Neuron (in vitro differentiated cells): Measurements from ENCODE around the gene NFX1.

Experiments
- H2AFZ ChIP-seq: one replicate; pipeline ENCODE4 v1.6.1; 2013; ENCODE audit warnings: low read depth, mild to moderate bottlenecking, inconsistent platforms, low read length, moderate library complexity
- H3K27me3 ChIP-seq: one replicate; pipeline ENCODE4 v1.6.1; 2013; ENCODE audit warnings: low read length; ENCODE audit not compliant: insufficient read depth
- H3K36me3 ChIP-seq: one replicate; pipeline ENCODE4 v1.6.1; 2013; ENCODE audit warnings: low read length; ENCODE audit not compliant: insufficient read depth
- H3K4me1 ChIP-seq: one replicate; pipeline ENCODE4 v1.6.1; 2013; ENCODE audit warnings: low read length; ENCODE audit not compliant: insufficient read depth
- H3K4me3 ChIP-seq: 2 replicates; pipeline ENCODE4 v1.5.1; 2013; ENCODE audit warnings: mild to moderate bottlenecking, low read length, moderate library complexity
- H3K9me3 ChIP-seq: one replicate; pipeline ENCODE4 v1.6.1; 2013; ENCODE audit warnings: low read length

The NFX1 gene

DNA sequence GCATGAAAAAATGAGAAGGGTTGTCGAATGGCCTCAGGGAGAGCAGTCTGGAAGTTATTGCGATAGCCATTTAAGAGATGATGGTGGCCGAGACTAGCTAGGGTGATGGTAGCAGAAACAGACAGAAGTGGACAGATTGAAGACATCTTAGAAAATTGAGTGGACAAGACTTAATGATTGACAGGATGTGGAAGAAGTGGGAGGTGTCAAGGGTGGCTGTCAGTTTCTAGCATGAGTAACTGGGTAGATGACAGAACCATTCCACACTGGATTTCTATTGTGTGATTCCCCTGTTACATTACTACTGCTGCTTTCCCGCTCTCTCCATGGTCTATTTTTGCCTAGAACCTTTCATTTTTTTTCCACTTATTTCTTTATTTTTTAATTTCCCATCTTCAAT lies 12.8 kb upstream of the NFX1 start:
- Histone ChIP-seq H2AFZ (no peak overlapping the region), H3K4me1 (no peaks in the 10 kb centered on the region), H3K4me3 (no peak overlapping the region), H3K36me3 (peaks cover 79% of the 10 kb centered on the region), H3K27me3 (no peaks in the 10 kb centered on the region), H3K9me3 (no peaks in the 10 kb centered on the region)

DNA sequence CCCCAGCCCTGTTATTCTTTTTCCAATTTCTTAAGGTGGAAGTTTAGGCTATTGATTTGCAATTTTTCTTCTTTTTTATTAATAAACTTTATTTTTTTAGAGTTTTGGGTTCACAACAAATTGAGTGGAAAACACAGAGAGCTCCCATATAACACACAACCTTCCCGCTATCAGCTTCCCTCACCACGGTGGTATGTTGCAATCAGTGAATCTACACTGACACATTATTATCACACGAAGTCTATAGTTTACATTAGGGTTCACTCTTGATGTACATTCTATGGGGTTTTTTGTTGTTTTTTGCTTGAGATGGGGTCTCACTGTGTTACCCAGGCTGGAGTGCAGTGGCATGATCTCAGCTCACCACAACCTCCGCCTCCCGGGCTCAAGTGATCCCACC lies 4.8 kb upstream of the NFX1 start:
- Histone ChIP-seq H3K4me3 (no peak overlapping the region), H3K36me3 (peaks cover 21% of the 10 kb centered on the region), H2AFZ (no peak overlapping the region), H3K9me3 (no peaks in the 10 kb centered on the region), H3K4me1 (peaks cover 4% of the 10 kb centered on the region), H3K27me3 (no peaks in the 10 kb centered on the region)

DNA sequence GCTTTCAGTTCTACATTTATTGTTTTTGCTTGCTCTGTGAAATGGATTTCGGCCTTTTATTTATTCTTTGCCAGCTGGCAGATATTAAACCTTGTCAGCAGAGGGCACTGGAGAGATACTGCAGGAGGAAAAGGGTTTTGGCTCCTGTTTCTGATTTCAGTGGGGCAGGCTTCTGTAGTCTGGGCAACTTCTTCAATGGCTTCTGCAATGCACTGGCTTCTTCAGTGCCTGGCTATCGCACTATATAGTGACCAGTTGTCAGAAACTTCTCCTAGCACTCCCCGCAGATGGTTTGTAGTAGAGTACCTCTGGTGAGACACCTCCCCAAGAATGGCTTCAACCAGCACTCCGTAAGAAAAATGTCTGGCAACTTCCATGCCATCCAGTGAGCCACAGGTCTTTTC lies 3.2 kb upstream of the NFX1 start:
- Histone ChIP-seq H3K36me3 (peaks cover 8% of the 10 kb centered on the region), H2AFZ (no peak overlapping the region), H3K4me1 (peaks cover 15% of the 10 kb centered on the region), H3K9me3 (no peaks in the 10 kb centered on the region), H3K27me3 (no peaks in the 10 kb centered on the region), H3K4me3 (no peak overlapping the region)

DNA sequence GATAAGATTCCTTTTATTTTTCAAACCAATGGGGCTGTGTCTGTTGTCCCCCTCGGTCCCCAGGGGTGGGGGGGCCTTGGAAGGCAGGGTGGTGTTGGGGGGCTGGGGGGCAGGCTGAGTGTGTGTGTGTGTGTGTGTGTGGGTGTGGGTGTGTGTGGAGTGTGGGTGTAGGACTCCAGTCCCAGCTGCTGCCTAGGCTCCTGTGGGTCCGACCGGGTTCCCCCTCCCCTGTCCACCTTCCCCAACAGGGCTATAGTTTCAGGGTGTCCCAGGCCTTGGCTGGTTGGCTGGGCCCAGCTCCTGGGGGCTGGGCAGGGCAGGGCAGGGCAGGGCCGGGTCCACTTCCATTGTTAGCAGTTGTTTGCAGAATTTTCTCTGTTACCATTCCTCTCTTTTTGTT lies 2.1 kb upstream of the NFX1 start:
- Histone ChIP-seq H3K27me3 (no peaks in the 10 kb centered on the region), H3K4me3 (no peak overlapping the region), H3K4me1 (peaks cover 15% of the 10 kb centered on the region), H2AFZ (no peak overlapping the region), H3K9me3 (no peaks in the 10 kb centered on the region), H3K36me3 (peaks cover 2% of the 10 kb centered on the region)

DNA sequence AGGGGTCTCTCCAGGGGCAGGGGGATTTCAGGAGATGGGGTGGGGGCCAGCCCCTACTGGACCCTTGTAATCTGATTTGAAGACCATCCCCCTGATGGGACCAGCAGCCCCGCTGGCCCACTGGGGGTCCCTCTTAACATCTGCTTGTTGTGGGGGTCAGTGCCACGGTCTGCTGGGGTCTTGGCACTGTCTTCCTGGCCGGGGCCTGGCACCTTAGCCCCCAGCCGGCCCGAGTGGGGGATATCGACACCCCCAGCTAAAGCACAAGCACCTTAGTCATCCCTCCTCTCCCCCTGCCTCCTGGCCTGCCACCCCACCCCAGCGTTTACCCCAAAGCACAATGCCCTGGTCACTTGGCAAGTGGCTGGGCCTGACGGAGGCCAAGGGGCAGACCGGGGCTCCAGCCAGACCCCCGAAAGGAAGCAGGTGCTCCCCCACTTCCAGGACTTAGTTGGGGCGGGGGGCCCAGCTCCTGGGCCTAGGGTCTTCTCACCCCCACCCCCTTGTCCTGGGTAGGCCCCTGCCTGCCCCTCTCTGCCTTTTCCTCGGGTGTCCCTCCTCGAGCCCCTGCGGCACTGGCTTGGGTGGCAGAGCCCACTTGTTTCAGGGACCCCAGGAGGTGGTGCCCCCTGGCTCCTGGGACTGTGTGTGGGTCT lies 1.4 kb upstream of the NFX1 start:
- no peak overlapping the region for H3K4me3 ChIP-seq
- no peaks in the 10 kb centered on the region for H3K27me3 ChIP-seq
- no peaks in the 10 kb centered on the region for H3K9me3 ChIP-seq
- H3K4me1 ChIP-seq, result peaks cover 15% of the 10 kb centered on the region
- H3K36me3 ChIP-seq, result peaks cover 9% of the 10 kb centered on the region
- no peak overlapping the region for H2AFZ ChIP-seq

DNA sequence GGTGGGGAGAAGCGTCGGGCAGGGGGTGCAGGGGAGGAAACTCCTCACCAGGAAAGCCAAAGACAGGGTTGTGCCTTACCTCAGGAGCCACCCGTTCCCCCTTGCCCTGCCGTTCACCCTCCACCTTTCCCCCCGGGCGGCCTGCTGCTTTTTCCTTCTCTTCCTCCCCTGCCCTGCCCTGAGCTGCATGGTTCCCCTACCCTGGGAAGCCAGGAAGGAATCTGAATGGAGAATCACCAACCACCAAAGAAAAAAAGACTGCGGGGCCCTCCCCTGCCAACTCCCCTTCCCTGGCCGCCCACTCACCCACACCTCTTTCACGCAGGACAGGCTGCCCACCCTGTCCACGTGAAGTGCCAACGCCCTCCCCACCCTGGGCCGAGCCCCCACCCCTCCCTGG lies 820 bp upstream of the NFX1 start:
- peak overlapping the region; percentile 82 for H3K4me3 ChIP-seq

DNA sequence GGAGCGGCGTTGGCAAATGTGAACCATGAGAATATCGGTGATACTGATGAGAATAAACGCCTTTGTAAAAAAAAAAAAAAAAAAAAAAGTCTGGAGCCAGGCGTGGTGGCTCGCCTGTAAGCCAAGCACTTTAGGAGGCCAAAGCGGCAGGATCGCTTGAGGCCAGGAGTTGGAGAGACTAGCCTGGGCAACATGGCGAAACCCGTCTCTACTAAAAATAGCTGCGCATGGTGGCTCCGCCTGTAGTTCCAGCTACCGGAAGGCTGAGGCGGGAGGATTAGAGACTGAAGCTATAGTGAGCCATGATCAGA lies 425 bp upstream of the NFX1 start:
- Histone ChIP-seq H3K27me3 (no peaks in the 10 kb centered on the region), H3K36me3 (peaks cover 18% of the 10 kb centered on the region), H3K4me3 (peak overlapping the region; percentile 82), H3K9me3 (no peaks in the 10 kb centered on the region), H3K4me1 (peaks cover 15% of the 10 kb centered on the region), H2AFZ (no peak overlapping the region)

More for the DNA sequence above, 820 bp upstream of the NFX1 start:
- Histone ChIP-seq H3K4me1 (peaks cover 15% of the 10 kb centered on the region), H3K36me3 (peaks cover 14% of the 10 kb centered on the region), H3K27me3 (no peaks in the 10 kb centered on the region), H3K9me3 (no peaks in the 10 kb centered on the region), H2AFZ (no peak overlapping the region)

DNA sequence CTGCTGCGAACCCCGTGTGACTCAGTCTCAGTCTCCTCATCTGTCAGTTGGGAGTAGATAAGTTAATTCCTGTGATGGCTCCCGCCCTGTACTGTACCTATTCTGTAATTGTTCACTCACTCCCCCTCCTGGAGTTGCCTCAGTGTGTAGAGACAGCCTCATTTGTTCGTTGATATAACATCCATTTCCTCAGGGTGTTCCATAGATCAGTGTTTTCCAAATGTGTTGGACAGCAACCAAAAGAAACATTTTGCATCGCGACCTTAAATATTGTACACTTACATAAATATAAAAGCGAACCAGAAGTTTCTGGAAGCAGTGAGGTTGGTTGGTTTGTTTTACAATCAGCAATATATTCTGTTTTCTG lies 698 bp downstream of the NFX1 start:
- Histone ChIP-seq H3K36me3 (peaks cover 28% of the 10 kb centered on the region), H2AFZ (peak overlapping the region; percentile 78), H3K4me1 (peaks cover 15% of the 10 kb centered on the region), H3K9me3 (no peaks in the 10 kb centered on the region), H3K27me3 (no peaks in the 10 kb centered on the region), H3K4me3 (peak overlapping the region; percentile 82)

DNA sequence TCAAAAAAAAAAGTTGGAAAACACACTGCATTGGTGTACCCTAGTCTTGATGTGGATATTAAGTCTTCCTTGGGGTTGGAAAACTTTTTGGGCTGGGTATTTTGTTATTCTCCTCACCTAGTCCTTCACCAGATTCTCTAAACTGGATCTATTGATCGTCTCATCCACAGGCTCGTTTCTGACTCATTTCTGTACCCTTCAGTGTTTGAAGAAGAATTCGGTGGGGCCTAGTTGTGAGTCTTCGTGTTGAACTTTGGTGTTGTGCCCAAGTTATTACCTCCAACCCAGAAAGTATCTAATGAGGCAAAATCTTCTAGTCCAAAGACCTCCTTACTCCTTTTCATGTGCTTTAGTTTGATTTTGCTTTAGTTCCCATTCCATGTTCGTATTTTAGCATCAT lies 1.6 kb downstream of the NFX1 start:
- no peaks in the 10 kb centered on the region for H3K9me3 ChIP-seq
- H3K36me3 ChIP-seq, result peaks cover 36% of the 10 kb centered on the region
- H2AFZ ChIP-seq, result no peak overlapping the region
- no peaks in the 10 kb centered on the region for H3K27me3 ChIP-seq
- no peak overlapping the region for H3K4me3 ChIP-seq
- H3K4me1 ChIP-seq, result peaks cover 15% of the 10 kb centered on the region

DNA sequence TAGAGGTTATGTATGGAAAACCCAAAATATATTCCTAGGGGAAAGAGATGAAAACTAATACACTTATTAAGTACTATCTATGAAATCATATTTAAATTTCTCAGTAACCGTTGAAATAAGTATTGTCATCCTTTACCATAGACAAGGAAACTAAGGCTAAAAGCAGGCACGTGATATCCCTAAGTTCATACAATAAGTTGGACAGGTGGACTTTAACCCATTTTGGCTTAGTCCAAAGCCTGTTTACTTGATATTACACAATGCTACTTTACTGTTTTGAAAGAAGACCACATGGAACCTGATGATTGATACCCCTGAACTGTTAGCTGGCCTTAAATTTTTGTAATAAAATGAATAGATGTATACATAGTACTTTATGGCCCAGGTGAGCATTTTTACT lies 3.5 kb downstream of the NFX1 start:
- Histone ChIP-seq H2AFZ (no peak overlapping the region), H3K36me3 (peaks cover 53% of the 10 kb centered on the region)

DNA sequence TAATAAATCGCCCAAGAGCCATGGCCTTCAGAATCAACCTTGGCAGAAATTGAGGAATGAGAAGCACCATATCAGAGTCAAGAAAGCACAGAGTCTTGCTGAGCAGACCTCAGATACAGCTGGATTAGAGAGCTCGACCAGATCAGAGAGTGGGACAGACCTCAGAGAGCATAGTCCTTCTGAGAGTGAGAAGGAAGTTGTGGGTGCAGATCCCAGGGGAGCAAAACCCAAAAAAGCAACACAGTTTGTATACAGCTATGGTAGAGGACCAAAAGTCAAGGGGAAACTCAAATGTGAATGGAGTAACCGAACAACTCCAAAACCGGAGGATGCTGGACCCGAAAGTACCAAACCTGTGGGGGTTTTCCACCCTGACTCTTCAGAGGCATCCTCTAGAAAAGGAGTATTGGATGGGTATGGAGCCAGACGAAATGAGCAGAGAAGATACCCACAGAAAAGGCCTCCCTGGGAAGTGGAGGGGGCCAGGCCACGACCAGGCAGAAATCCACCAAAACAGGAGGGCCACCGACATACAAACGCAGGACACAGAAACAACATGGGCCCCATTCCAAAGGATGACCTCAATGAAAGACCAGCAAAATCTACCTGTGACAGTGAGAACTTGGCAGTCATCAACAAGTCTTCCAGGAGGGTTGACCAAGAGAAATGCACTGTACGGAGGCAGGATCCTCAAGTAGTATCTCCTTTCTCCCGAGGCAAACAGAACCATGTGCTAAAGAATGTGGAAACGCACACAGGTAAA lies 4.5 kb downstream of the NFX1 start:
- H3K4me3 ChIP-seq, result no peak overlapping the region
- H3K36me3 ChIP-seq, result peaks cover 63% of the 10 kb centered on the region
- no peaks in the 10 kb centered on the region for H3K9me3 ChIP-seq
- no peak overlapping the region for H2AFZ ChIP-seq
- H3K27me3 ChIP-seq, result no peaks in the 10 kb centered on the region
- peaks cover 11% of the 10 kb centered on the region for H3K4me1 ChIP-seq

More for the DNA sequence above, 3.5 kb downstream of the NFX1 start:
- Histone ChIP-seq H3K4me3 (no peak overlapping the region), H3K9me3 (no peaks in the 10 kb centered on the region), H3K4me1 (peaks cover 15% of the 10 kb centered on the region), H3K27me3 (no peaks in the 10 kb centered on the region)

DNA sequence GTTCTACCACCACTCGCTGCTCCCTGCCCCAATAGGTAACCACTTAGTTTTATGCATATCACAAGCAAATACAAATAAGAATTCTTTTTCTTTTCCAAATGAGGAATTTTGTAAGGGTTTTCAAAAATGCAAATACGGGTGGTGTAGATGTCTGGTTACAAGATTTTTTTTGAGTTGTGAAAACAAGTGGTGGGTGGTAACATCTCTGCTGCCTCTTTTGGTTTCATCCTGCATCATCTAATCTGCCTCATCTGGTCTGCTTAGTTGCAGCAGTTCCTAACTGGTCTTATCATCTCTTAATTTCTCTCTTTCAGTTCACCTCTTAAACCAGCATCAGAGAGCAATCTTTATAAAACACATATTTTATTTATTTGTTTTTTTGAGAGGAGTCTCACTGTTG lies 5.3 kb downstream of the NFX1 start:
- no peak overlapping the region for H2AFZ ChIP-seq
- no peaks in the 10 kb centered on the region for H3K27me3 ChIP-seq
- peaks cover 11% of the 10 kb centered on the region for H3K4me1 ChIP-seq
- no peaks in the 10 kb centered on the region for H3K9me3 ChIP-seq
- no peak overlapping the region for H3K4me3 ChIP-seq
- H3K36me3 ChIP-seq, result peaks cover 67% of the 10 kb centered on the region

DNA sequence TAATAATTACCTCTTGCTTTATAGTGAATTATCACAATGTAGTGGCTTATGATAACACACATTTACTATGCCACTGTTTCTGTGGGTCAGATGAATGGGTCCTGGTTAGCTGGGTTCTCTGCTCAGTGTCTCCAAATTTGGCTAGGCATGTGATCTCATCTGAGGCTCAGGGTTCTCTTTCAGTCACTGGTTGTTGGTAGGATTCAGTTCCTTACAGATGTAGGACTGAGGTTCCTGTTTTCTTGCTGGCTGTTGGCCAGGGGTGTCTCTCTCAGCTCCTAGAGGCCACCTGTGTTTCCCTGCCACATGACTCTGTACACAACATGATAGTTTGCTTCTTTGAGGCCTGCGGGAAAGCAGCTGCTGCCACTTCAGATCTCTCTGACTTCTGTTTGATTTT lies 7.1 kb downstream of the NFX1 start:
- H3K36me3 ChIP-seq, result peaks cover 80% of the 10 kb centered on the region
- no peak overlapping the region for H2AFZ ChIP-seq

DNA sequence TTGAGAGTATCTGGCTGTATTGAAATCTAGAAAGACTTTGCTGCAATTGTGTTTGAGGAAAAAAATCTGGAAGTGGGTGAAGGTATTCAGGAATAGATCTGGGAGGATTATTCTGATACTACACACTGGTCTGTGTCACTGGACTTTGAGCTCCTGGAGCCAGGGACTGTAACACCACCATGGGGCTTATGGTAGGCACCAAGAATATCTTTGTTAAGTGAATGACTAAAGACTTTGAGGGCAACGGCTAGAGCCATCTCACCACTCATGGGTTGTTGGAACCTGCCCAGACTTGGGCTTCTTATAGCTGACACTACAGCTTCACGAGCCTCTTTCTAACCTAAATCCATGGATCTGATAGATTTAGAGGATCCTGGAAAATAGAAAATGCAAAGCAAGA lies 10.2 kb downstream of the NFX1 start:
- Histone ChIP-seq H3K9me3 (no peaks in the 10 kb centered on the region), H2AFZ (no peak overlapping the region), H3K4me3 (no peak overlapping the region), H3K27me3 (no peaks in the 10 kb centered on the region), H3K36me3 (peaks cover 87% of the 10 kb centered on the region), H3K4me1 (no peaks in the 10 kb centered on the region)

More for the DNA sequence above, 7.1 kb downstream of the NFX1 start:
- Histone ChIP-seq H3K4me3 (no peak overlapping the region), H3K27me3 (no peaks in the 10 kb centered on the region), H3K4me1 (no peaks in the 10 kb centered on the region), H3K9me3 (no peaks in the 10 kb centered on the region)
